ENCODE measurements around the gene CROCC. TPM values are rescaled to one million over a fixed set of nuclear protein-coding genes. Genes with fewer than 3 reads are reported as not detected.

Gene CROCC
- polyA plus RNA-seq, 2 of the 4 experiments (the other 2 are of a cell fraction): 4.4 to 10.6 TPM

DNA sequence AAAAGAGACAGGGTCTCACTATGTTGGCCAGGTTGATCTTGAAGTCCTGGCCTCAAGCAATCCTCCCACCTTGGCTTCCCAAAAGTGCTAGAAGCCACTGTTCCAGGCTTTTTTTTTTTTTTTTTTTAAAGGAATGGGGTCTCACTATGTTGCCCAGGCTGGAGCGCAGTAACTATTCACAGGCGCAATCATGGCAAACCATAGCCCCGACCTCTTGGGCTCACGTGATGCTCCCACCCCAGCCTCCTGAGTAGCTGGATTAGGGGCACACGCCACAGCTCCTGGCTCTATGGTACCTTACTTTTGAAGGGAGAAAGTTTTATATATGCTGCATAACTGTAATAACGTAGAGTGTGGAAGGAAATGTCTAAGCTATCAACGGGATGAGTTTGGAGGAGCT lies 95.7 kb downstream of the CROCC start:
- no peak for TF ChIP-seq NFE2L2 (conservative IDR thresholded peaks at IDR 0.05; ENCODE audit: low read length)
- no peak for TF ChIP-seq KDM1A (IDR thresholded peaks at IDR 0.05; ENCODE audit: low read depth)
- TF ChIP-seq HOXA7 (CRISPR knock-in tag; IDR thresholded peaks at IDR 0.05): no peak
- TF ChIP-seq, protein P1, sequence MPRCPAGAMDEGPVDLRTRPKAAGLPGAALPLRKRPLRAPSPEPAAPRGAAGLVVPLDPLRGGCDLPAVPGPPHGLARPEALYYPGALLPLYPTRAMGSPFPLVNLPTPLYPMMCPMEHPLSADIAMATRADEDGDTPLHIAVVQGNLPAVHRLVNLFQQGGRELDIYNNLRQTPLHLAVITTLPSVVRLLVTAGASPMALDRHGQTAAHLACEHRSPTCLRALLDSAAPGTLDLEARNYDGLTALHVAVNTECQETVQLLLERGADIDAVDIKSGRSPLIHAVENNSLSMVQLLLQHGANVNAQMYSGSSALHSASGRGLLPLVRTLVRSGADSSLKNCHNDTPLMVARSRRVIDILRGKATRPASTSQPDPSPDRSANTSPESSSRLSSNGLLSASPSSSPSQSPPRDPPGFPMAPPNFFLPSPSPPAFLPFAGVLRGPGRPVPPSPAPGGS (IDR thresholded peaks at IDR 0.05): no peak
- TF ChIP-seq HDAC2 (IDR thresholded peaks at IDR 0.05): no peak
- TF ChIP-seq TFCP2L1 (CRISPR knock-in tag; IDR thresholded peaks at IDR 0.05): no peak
- TF ChIP-seq FOSL2 (IDR thresholded peaks at IDR 0.05): no peak
- no peak for TF ChIP-seq FOSL2 (CRISPR knock-in tag; IDR thresholded peaks at IDR 0.05)
- no peak for TF ChIP-seq FOSB (CRISPR knock-in tag; IDR thresholded peaks at IDR 0.05)
- no peak for TF ChIP-seq JUNB (IDR thresholded peaks at IDR 0.05)
- no peak for TF ChIP-seq SREBF2 (IDR thresholded peaks at IDR 0.05)
- Histone ChIP-seq H3K4me3 (no peak overlapping the region), H3K9me3 (no peaks in the 10 kb centered on the region), H3K27ac (no peak overlapping the region), H3K4me1 (peaks cover 2% of the 10 kb centered on the region; the same call in 2 of the 3 replicates), H3K4me2 (no peak overlapping the region)
- ATAC-seq (no peak), DNase-seq (ENCODE audit: low read depth in 1 of 2, low spot score in 1 of 2) (no peak), FAIRE-seq (no peak)
- 97% methylated on average over 7 of the region's 7 CpGs for WGBS (ENCODE audit: missing lambda C conversion rate)
- POLR2A ChIA-PET: no interaction called here
- CTCF ChIA-PET: interaction anchor here (0.6 to 1.3 kb wide), 3 partner anchors 11 to 66 kb away, joined by 3 read pairs; no protein-coding TSS in a partner anchor

DNA sequence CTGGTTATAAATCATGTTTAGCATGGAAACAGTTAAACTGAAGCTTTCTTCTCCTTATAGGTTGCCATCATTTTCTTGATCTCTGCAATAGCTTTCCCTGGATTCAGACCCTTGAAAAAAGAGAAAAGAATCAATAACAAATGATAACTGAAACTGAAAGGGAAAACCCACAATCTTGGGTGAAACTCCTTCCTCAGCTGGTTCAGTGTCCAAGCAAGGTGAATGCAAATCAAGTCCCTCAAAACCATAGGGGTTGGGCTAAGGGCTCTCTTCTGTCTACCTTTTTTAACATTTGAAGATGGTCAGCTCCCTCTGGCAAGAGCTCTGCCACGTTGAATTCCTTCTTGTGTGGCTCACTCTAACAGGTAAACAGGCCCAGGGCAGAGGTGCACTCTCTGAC lies 97.1 kb downstream of the CROCC start:
- Histone ChIP-seq H3K4me2 (no peak overlapping the region), H3K4me1 (no peaks in the 10 kb centered on the region), H3K4me3 (no peak overlapping the region), H3K27ac (no peak overlapping the region), H3K9me3 (no peaks in the 10 kb centered on the region)
- FAIRE-seq (no peak), ATAC-seq (no peak), DNase-seq (ENCODE audit: low read depth in 1 of 2, low spot score in 1 of 2) (no peak)
- no peak for TF ChIP-seq JUNB (IDR thresholded peaks at IDR 0.05)
- TF ChIP-seq EP300 (IDR thresholded peaks at IDR 0.05): no peak
- no peak for TF ChIP-seq RCOR1 (IDR thresholded peaks at IDR 0.05; ENCODE audit: low read depth, low read length)
- no peak for TF ChIP-seq CEBPB (IDR thresholded peaks at IDR 0.05)
- POLR2A ChIA-PET: interaction anchor here (1.1 kb wide), 1 partner anchor 58 kb away, joined by 3 read pairs; no protein-coding TSS in a partner anchor
- 22% methylated on average over 1 of the region's 1 CpG for WGBS (ENCODE audit: missing lambda C conversion rate)
- CTCF ChIA-PET: interaction anchor here (0.8 to 1.4 kb wide), 5 partner anchors 15 to 63 kb away, joined by 3 to 9 read pairs (median 3); no protein-coding TSS in a partner anchor

DNA sequence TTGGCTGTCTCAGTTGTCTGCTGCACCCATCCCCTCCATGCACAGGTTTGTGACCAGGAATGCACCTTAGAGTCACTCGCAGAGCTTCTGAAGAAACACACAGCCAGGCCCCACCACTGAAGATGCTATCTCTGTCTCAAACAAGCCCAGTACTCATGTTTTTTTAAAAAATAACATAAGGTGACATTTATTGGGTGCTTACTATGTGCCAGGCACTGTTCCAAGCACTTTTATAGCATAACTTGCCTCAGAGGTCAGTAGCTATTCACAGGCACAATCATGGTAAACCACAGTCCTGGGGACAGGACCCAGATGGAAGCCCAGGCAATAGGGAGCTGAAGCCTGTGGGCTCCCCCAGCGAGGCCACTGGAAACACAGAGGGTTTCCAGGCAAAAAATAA lies 98.8 kb downstream of the CROCC start:
- FAIRE-seq (no peak), DNase-seq (ENCODE audit: low read depth in 1 of 2, low spot score in 1 of 2) (no peak), ATAC-seq (no peak)
- CTCF ChIA-PET: interaction anchor here (0.9 to 2.4 kb wide), 3 partner anchors 15 to 69 kb away, joined by 3 to 10 read pairs (median 4); no protein-coding TSS in a partner anchor
- Histone ChIP-seq H3K4me3 (no peak overlapping the region), H3K4me1 (no peaks in the 10 kb centered on the region), H3K27ac (no peak overlapping the region), H3K9me3 (no peaks in the 10 kb centered on the region), H3K4me2 (no peak overlapping the region)
- POLR2A ChIA-PET: no interaction called here
- TF ChIP-seq POLR2AphosphoS2 (conservative IDR thresholded peaks at IDR 0.05; ENCODE audit: low read length) (no peak), MAFK (IDR thresholded peaks at IDR 0.05; ENCODE audit: partially characterized antibody) (no peak), HOXB5 (CRISPR knock-in tag; IDR thresholded peaks at IDR 0.05) (no peak), RCOR1 (IDR thresholded peaks at IDR 0.05; ENCODE audit: low read depth, low read length) (no peak), MAZ (IDR thresholded peaks at IDR 0.05; ENCODE audit: borderline replicate concordance, low read depth, low read length) (no peak), NPAS2 (CRISPR knock-in tag; IDR thresholded peaks at IDR 0.05; ENCODE audit: borderline replicate concordance) (no peak), PHF8 (IDR thresholded peaks at IDR 0.05; ENCODE audit: borderline replicate concordance, low read depth) (no peak), BHLHE40 (IDR thresholded peaks at IDR 0.05; ENCODE audit: low read depth, low read length) (no peak), SMC3 (IDR thresholded peaks at IDR 0.05) (no peak)
- TF ChIP-seq, protein P2, sequence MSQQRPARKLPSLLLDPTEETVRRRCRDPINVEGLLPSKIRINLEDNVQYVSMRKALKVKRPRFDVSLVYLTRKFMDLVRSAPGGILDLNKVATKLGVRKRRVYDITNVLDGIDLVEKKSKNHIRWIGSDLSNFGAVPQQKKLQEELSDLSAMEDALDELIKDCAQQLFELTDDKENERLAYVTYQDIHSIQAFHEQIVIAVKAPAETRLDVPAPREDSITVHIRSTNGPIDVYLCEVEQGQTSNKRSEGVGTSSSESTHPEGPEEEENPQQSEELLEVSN (IDR thresholded peaks at IDR 0.05; ENCODE audit: borderline replicate concordance, low read depth): no peak
- TF ChIP-seq, protein P3, sequence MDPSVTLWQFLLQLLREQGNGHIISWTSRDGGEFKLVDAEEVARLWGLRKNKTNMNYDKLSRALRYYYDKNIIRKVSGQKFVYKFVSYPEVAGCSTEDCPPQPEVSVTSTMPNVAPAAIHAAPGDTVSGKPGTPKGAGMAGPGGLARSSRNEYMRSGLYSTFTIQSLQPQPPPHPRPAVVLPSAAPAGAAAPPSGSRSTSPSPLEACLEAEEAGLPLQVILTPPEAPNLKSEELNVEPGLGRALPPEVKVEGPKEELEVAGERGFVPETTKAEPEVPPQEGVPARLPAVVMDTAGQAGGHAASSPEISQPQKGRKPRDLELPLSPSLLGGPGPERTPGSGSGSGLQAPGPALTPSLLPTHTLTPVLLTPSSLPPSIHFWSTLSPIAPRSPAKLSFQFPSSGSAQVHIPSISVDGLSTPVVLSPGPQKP (IDR thresholded peaks at IDR 0.05; ENCODE audit: low read depth, low read length): no peak
- 92% methylated on average over 2 of the region's 2 CpGs for WGBS (ENCODE audit: missing lambda C conversion rate)
